Activated B cell treated with CpG ODN at 0.5 μM for 24 hours (primary cell): ENCODE measurements around the gene DIP2A. TPM values are rescaled to one million over a fixed set of nuclear protein-coding genes. Genes with fewer than 3 reads are reported as not detected.
"Not testable (repeated sequence)": the region's sequence is repeated elsewhere in the genome, so short reads cannot be mapped to it uniquely, and the experiment has no call there.

ENCODE experiments used
- ATAC-seq: fragments of 200-7000 bp; cut with Tn5 transposase; one replicate; pipeline ENCODE4 v1.10.0; 2021; ENCODE audit warnings: low read depth, mild to moderate bottlenecking, moderate library complexity
- CTCF ChIA-PET: fragments of 350-600 bp; sonication (Branson Sonifier 250); formaldehyde crosslinking; loops from one replicate; lab custom pipeline; 2021; ENCODE audit warnings: antibody characterized with exemption; lab: Charles Lee
- POLR2A ChIA-PET: fragments of 350-600 bp; sonication (Branson Sonifier 250); formaldehyde crosslinking; loops from one replicate; lab custom pipeline; 2021; ENCODE audit warnings: antibody characterized with exemption; lab: Charles Lee
- DNase-seq: peaks from one replicate; pipeline ENCODE4 v3.0.0; 2022
- H3K27ac Mint-ChIP-seq: one replicate; pipeline ENCODE4 v1.8.0; 2020; ENCODE audit warnings: mixed read lengths
- H3K27me3 Mint-ChIP-seq: one replicate; pipeline ENCODE4 v1.8.0; 2021; ENCODE audit warnings: mixed read lengths
- H3K36me3 Mint-ChIP-seq: one replicate; pipeline ENCODE4 v1.8.0; 2021; ENCODE audit warnings: low read depth, mixed read lengths
- H3K4me1 Mint-ChIP-seq: one replicate; pipeline ENCODE4 v1.8.0; 2021; ENCODE audit warnings: mixed read lengths
- H3K4me3 Mint-ChIP-seq: one replicate; pipeline ENCODE4 v1.8.0; 2020; ENCODE audit warnings: mild to moderate bottlenecking, mixed read lengths
- H3K9me3 Mint-ChIP-seq: one replicate; pipeline ENCODE4 v1.8.0; 2020; ENCODE audit warnings: mixed read lengths
- CTCF ChIP-seq: fragments of 200-600 bp; IDR thresholded peaks from one replicate; pipeline ENCODE4 v1.8.0; 2022; ENCODE audit warnings: antibody characterized with exemption, mild to moderate bottlenecking
- intact Hi-C: fragments of 100-400 bp; cut with micrococcal nuclease; formaldehyde crosslinking; loops from one replicate; pipeline ENCODE4 v1.15.1; 2024
- total RNA-seq: library from RNA; stranded (reverse); gene quantifications from 2 replicates; pipeline ENCODE4 v1.2.3, GENCODE V29; 2022

Gene DIP2A
- total RNA-seq, 1 donor from 2014 or later = 32.1 TPM

GRCh38 chr21:46448108-46448507 lies 10.6 kb upstream of the DIP2A start:
- Mint-ChIP-seq H3K27me3 (no peaks in the 10 kb centered on the region), H3K4me3 (no peak overlapping the region), H3K36me3 (peaks cover 28% of the 10 kb centered on the region), H3K27ac (no peak overlapping the region), H3K4me1 (peaks cover 4% of the 10 kb centered on the region), H3K9me3 (peaks cover 6% of the 10 kb centered on the region)
- DNase-seq = no peak
- ChIA-PET POLR2A (no interaction called here), CTCF (no interaction called here)
- intact Hi-C loops = no loop called here
- ATAC-seq = no peak
- TF ChIP-seq CTCF = no peak

GRCh38 chr21:46448855-46449254 lies 9.8 kb upstream of the DIP2A start:
- H3K27ac Mint-ChIP-seq, intact Hi-C loops, H3K27me3 Mint-ChIP-seq, POLR2A ChIA-PET, DNase-seq, ATAC-seq, H3K9me3 Mint-ChIP-seq, CTCF ChIA-PET, H3K4me1 Mint-ChIP-seq, H3K4me3 Mint-ChIP-seq: not testable (repeated sequence)
- H3K36me3 Mint-ChIP-seq = peaks cover 28% of the 10 kb centered on the region

GRCh38 chr21:46452710-46453109 lies 6.0 kb upstream of the DIP2A start:
- Mint-ChIP-seq H3K27ac (no peak overlapping the region), H3K27me3 (no peaks in the 10 kb centered on the region), H3K36me3 (peaks cover 17% of the 10 kb centered on the region), H3K4me1 (peaks cover 19% of the 10 kb centered on the region), H3K4me3 (no peak overlapping the region), H3K9me3 (peaks cover 6% of the 10 kb centered on the region)
- no peak for TF ChIP-seq CTCF
- ATAC-seq = no peak
- ChIA-PET POLR2A (interaction anchor here (0.5 kb wide), 1 partner anchor 166 kb away, joined by 3 read pairs; no protein-coding TSS in a partner anchor), CTCF (no interaction called here)
- intact Hi-C loops = loop anchor here (10.0 kb wide), 1 partner anchor 52 kb away; no protein-coding TSS in a partner anchor
- no peak for DNase-seq

GRCh38 chr21:46454142-46454541 lies 4.5 kb upstream of the DIP2A start:
- no peak overlapping the region for H3K4me3 Mint-ChIP-seq
- TF ChIP-seq CTCF = no peak
- no peaks in the 10 kb centered on the region for H3K27me3 Mint-ChIP-seq
- DNase-seq (no peak), ATAC-seq (no peak)
- ChIA-PET POLR2A (no interaction called here), CTCF (no interaction called here)
- intact Hi-C loops = loop anchor here (10.0 kb wide), 1 partner anchor 51 kb away; no protein-coding TSS in a partner anchor
- H3K27ac Mint-ChIP-seq = no peak overlapping the region
- peaks cover 21% of the 10 kb centered on the region for H3K4me1 Mint-ChIP-seq
- H3K36me3 Mint-ChIP-seq = peaks cover 12% of the 10 kb centered on the region
- H3K9me3 Mint-ChIP-seq = no peaks in the 10 kb centered on the region

- Mint-ChIP-seq H3K9me3 (no peaks in the 10 kb centered on the region), H3K27me3 (no peaks in the 10 kb centered on the region), H3K36me3 (peaks cover 12% of the 10 kb centered on the region), H3K4me1 (peaks cover 24% of the 10 kb centered on the region), H3K4me3 (no peak overlapping the region), H3K27ac (no peak overlapping the region)
- intact Hi-C loops = loop anchor here (5.0 to 10.0 kb wide), 2 partner anchors 50 to 893 kb away; no protein-coding TSS in a partner anchor
- CTCF ChIA-PET = no interaction called here
- DNase-seq = no peak
- POLR2A ChIA-PET = interaction anchor here (0.5 kb wide), 1 partner anchor 16 kb away, joined by 7 read pairs; no protein-coding TSS in a partner anchor
- TF ChIP-seq CTCF = no peak
- ATAC-seq = no peak
Measured at GRCh38 chr21:46454634-46455390, 3.9 kb upstream of the DIP2A start.
